Measurements from ENCODE around the gene SMARCB1. TPM values are rescaled to one million over a fixed set of nuclear protein-coding genes. Genes with fewer than 3 reads are reported as not detected.

Gene SMARCB1
- total RNA-seq, 1 experiment from 2014 or later: 80.2 TPM

- Histone ChIP-seq H3K27ac (no peak overlapping the region), H3K9me2 (ENCODE audit: insufficient read depth) (no peaks in the 10 kb centered on the region), H3K36me3 (ENCODE audit: low read depth) (no peaks in the 10 kb centered on the region), H4K20me1 (ENCODE audit: insufficient read depth) (no peaks in the 10 kb centered on the region), H3K4me3 (no peak overlapping the region), H3K4me2 (no peak overlapping the region), H3K4me1 (replicated peaks; ENCODE audit: insufficient read depth) (peaks cover 3% of the 10 kb centered on the region; the same call in 1 of the 2 replicates), H3F3A (ENCODE audit: insufficient read depth, low read depth) (peaks cover 26% of the 10 kb centered on the region; the same call in 1 of the 2 replicates), H3K79me2 (ENCODE audit: low read depth) (no peaks in the 10 kb centered on the region), H3K9me3 (ENCODE audit: insufficient read depth, low read depth) (no peaks in the 10 kb centered on the region), H2AFZ (no peak overlapping the region), H3K27me3 (ENCODE audit: insufficient read depth, low read depth) (no peaks in the 10 kb centered on the region)
- CTCF ChIA-PET: no interaction called here
- intact Hi-C loops (cut with micrococcal nuclease; ENCODE audit: unreplicated experiment): no loop called here
- TF ChIP-seq CTCF (conservative IDR thresholded peaks at IDR 0.05) (no peak), EZH2 (IDR thresholded peaks at IDR 0.05; ENCODE audit: low read depth) (no peak)
- no TSS peak for BruUV-seq (replicated peaks)
- no peak for DNase-seq
- POLR2A ChIA-PET (ENCODE audit: unreplicated experiment): interaction anchor here (0.7 to 0.8 kb wide), 2 partner anchors 15 to 60 kb away, joined by 5 to 6 read pairs; no protein-coding TSS in a partner anchor
Measured at GRCh38 chr22:23774114-23774921, 12.4 kb upstream of the SMARCB1 start.

DNA sequence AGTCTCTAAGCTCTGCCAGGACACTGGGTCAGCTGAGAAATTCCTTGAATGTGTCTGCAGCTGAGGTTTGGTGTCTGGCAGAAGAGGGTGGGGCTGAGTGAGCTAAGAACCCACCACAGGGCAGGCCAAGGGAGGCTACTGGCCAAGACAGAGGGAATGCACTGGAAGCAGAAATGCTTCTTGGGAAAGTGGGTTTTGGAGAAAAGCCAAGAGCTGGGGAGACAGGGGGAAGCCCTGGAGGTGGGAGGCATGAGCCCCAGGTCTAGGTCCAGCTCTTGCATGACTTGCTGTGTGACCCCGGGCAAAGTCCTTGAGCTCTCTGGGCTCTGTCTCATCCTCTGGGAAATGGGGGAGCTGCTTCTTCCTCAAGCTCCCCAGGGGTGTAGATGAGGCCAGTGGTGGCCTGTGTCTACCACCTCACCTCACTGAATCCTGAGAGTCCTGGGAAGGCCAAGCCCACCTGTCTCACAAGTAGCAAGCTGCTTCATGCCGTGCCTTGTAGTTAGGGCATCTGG, 11.8 kb upstream of the SMARCB1 start:
- Histone ChIP-seq H3K9me3 (ENCODE audit: insufficient read depth, low read depth) (no peaks in the 10 kb centered on the region), H3K9me2 (ENCODE audit: insufficient read depth) (no peaks in the 10 kb centered on the region), H3K27me3 (ENCODE audit: insufficient read depth, low read depth) (no peaks in the 10 kb centered on the region), H3K4me1 (replicated peaks; ENCODE audit: insufficient read depth) (peaks cover 3% of the 10 kb centered on the region; the same call in 1 of the 2 replicates), H3K36me3 (ENCODE audit: low read depth) (no peaks in the 10 kb centered on the region), H3K4me2 (no peak overlapping the region), H3K27ac (no peak overlapping the region), H3K4me3 (no peak overlapping the region), H4K20me1 (ENCODE audit: insufficient read depth) (no peaks in the 10 kb centered on the region), H2AFZ (no peak overlapping the region), H3K79me2 (ENCODE audit: low read depth) (no peaks in the 10 kb centered on the region), H3F3A (ENCODE audit: insufficient read depth, low read depth) (peaks cover 23% of the 10 kb centered on the region; the same call in 1 of the 2 replicates)
- no peak for DNase-seq
- TF ChIP-seq EZH2 (IDR thresholded peaks at IDR 0.05; ENCODE audit: low read depth): no peak
- no peak for TF ChIP-seq CTCF (conservative IDR thresholded peaks at IDR 0.05)
- CTCF ChIA-PET: interaction anchor here (0.6 kb wide), 1 partner anchor 744 kb away, joined by 4 read pairs; no protein-coding TSS in a partner anchor
- intact Hi-C loops (cut with micrococcal nuclease; ENCODE audit: unreplicated experiment): no loop called here
- no TSS peak for BruUV-seq (replicated peaks)
- POLR2A ChIA-PET (ENCODE audit: unreplicated experiment): interaction anchor here (0.7 kb wide), 1 partner anchor 61 kb away, joined by 6 read pairs; no protein-coding TSS in a partner anchor

GRCh38 chr22:23775779-23776375, 10.9 kb upstream of the SMARCB1 start:
- intact Hi-C loops (cut with micrococcal nuclease; ENCODE audit: unreplicated experiment): no loop called here
- H3K4me3 ChIP-seq: no peak overlapping the region
- H3K27me3 ChIP-seq (ENCODE audit: insufficient read depth, low read depth): no peaks in the 10 kb centered on the region
- H2AFZ ChIP-seq: no peak overlapping the region
- no peak overlapping the region for H3K4me2 ChIP-seq
- no peak for DNase-seq
- BruUV-seq (replicated peaks): no TSS peak
- no peak overlapping the region for H3K27ac ChIP-seq
- no peaks in the 10 kb centered on the region for H3K36me3 ChIP-seq (ENCODE audit: low read depth)
- no peaks in the 10 kb centered on the region for H3K9me3 ChIP-seq (ENCODE audit: insufficient read depth, low read depth)
- H3K79me2 ChIP-seq (ENCODE audit: low read depth): no peaks in the 10 kb centered on the region
- ChIA-PET POLR2A (ENCODE audit: unreplicated experiment) (no interaction called here), CTCF (interaction anchor here (0.6 kb wide), 1 partner anchor 745 kb away, joined by 4 read pairs; no protein-coding TSS in a partner anchor)
- peaks cover 22% of the 10 kb centered on the region; the same call in 1 of the 2 replicates for H3F3A ChIP-seq (ENCODE audit: insufficient read depth, low read depth)
- H3K9me2 ChIP-seq (ENCODE audit: insufficient read depth): no peaks in the 10 kb centered on the region
- no peaks in the 10 kb centered on the region for H4K20me1 ChIP-seq (ENCODE audit: insufficient read depth)
- peaks cover 3% of the 10 kb centered on the region; the same call in 1 of the 2 replicates for H3K4me1 ChIP-seq (replicated peaks; ENCODE audit: insufficient read depth)
- no peak for TF ChIP-seq CTCF (conservative IDR thresholded peaks at IDR 0.05)
- TF ChIP-seq EZH2 (IDR thresholded peaks at IDR 0.05; ENCODE audit: low read depth): no peak
